Measurements from ENCODE around the gene DAD1.
"Not testable (repeated sequence)": the region's sequence is repeated elsewhere in the genome, so short reads cannot be mapped to it uniquely, and the experiment has no call there.

The DAD1 gene

DNA sequence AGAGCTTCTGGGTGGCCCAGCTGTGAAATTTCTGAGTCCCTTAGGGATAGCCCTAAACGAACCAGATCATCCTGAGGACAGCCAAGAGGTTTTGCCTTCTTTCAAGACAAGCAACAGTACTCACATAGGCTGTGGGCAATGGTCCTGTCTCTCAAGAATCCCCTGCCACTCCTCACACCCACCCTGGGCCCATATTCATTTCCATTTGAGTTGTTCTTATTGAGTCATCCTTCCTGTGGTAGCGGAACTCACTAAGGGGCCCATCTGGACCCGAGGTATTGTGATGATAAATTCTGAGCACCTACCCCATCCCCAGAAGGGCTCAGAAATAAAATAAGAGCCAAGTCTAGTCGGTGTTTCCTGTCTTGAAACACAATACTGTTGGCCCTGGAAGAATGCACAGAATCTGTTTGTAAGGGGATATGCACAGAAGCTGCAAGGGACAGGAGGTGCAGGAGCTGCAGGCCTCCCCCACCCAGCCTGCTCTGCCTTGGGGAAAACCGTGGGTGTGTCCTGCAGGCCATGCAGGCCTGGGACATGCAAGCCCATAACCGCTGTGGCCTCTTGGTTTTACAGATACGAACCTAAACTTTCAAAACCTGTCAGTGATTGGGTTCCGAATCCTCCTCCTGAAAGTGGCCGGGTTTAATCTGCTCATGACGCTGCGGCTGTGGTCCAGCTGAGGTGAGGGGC, 38.9 kb downstream of the DAD1 start:
- DNase-seq = no peak

DNA sequence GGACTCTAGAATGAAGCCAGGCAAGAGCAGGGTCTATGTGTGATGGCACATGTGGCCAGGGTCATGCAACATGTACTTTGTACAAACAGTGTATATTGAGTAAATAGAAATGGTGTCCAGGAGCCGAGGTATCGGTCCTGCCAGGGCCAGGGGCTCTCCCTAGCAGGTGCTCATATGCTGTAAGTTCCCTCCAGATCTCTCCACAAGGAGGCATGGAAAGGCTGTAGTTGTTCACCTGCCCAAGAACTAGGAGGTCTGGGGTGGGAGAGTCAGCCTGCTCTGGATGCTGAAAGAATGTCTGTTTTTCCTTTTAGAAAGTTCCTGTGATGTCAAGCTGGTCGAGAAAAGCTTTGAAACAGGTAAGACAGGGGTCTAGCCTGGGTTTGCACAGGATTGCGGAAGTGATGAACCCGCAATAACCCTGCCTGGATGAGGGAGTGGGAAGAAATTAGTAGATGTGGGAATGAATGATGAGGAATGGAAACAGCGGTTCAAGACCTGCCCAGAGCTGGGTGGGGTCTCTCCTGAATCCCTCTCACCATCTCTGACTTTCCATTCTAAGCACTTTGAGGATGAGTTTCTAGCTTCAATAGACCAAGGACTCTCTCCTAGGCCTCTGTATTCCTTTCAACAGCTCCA, 39.6 kb downstream of the DAD1 start:
- no peak for DNase-seq

DNA sequence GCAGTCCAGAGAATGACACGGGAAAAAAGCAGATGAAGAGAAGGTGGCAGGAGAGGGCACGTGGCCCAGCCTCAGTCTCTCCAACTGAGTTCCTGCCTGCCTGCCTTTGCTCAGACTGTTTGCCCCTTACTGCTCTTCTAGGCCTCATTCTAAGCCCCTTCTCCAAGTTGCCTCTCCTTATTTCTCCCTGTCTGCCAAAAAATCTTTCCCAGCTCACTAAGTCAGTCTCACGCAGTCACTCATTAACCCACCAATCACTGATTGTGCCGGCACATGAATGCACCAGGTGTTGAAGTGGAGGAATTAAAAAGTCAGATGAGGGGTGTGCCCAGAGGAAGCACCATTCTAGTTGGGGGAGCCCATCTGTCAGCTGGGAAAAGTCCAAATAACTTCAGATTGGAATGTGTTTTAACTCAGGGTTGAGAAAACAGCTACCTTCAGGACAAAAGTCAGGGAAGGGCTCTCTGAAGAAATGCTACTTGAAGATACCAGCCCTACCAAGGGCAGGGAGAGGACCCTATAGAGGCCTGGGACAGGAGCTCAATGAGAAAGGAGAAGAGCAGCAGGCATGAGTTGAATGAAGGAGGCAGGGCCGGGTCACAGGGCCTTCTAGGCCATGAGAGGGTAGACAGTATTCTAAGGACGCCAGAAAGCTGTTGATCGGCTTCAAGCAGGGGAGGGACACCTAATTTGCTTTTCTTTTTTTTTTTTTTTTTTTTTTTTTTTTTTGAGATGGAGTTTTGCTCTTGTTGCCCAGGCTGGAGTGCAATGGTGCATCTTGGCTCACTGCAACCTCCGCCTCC, 40.9 kb downstream of the DAD1 start:
- DNase-seq = no peak

DNA sequence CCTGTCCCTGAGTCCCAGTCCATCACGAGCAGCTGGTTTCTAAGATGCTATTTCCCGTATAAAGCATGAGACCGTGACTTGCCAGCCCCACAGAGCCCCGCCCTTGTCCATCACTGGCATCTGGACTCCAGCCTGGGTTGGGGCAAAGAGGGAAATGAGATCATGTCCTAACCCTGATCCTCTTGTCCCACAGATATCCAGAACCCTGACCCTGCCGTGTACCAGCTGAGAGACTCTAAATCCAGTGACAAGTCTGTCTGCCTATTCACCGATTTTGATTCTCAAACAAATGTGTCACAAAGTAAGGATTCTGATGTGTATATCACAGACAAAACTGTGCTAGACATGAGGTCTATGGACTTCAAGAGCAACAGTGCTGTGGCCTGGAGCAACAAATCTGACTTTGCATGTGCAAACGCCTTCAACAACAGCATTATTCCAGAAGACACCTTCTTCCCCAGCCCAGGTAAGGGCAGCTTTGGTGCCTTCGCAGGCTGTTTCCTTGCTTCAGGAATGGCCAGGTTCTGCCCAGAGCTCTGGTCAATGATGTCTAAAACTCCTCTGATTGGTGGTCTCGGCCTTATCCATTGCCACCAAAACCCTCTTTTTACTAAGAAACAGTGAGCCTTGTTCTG, 41.6 kb downstream of the DAD1 start:
- no peak for DNase-seq

DNA sequence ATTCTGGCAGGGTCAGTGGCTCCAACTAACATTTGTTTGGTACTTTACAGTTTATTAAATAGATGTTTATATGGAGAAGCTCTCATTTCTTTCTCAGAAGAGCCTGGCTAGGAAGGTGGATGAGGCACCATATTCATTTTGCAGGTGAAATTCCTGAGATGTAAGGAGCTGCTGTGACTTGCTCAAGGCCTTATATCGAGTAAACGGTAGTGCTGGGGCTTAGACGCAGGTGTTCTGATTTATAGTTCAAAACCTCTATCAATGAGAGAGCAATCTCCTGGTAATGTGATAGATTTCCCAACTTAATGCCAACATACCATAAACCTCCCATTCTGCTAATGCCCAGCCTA, 42.3 kb downstream of the DAD1 start:
- DNase-seq = no peak

DNA sequence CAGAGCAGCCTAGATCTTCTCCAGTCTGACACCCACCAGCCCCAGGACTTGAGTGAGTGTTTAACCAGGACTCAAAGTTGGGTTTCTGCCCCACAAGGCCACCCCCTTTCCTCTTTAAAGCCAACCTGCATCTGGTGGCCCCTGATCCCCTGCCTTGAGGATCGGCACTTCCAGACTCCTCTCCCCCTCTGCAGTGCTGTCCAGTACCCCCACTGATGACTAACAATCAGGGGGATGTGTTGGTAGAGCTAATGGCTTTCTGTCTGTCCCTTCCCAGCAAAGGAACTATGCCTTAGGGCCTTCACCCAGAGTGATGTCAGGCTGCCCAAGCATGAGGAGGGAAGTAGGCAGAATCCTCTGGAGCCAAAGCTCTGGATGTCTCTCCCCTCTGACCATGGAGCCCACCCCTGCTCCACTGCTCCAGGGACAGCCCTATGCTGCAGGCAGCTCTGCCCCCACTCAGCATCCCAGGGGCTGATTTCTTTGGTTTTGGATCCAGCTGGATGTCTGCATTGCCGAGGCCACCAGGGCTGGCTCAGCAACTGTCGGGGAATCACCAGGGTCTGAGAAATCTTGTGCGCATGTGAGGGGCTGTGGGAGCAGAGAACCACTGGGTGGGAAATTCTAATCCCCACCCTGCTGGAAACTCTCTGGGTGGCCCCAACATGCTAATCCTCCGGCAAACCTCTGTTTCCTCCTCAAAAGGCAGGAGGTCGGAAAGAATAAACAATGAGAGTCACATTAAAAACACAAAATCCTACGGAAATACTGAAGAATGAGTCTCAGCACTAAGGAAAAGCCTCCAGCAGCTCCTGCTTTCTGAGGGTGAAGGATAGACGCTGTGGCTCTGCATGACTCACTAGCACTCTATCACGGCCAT, 42.9 kb downstream of the DAD1 start:
- DNase-seq = no peak

DNA sequence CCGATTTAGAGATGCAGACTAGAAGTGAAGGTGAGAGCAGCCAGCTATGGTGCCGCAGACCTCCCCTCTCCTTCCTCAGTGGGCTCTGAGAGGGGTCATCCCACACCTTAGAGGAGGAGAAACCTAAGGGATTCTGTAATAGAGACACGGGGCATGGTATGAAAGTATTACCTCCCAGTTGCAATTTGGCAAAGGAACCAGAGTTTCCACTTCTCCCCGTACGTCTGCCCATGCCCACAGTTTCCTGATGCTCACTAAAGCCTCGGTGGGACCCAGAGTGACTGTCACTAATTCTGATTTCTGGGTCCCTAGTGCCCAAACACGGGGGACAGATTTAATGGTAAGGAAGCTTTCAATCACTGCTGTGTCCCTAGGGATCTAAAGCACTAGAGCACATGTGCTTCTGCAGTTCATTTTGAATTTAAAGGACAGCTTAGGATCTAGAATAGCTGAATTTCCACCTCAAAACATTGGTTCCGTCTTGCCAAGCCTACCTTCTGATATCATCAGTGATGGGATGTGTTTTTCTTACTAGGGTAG, 44.1 kb downstream of the DAD1 start:
- DNase-seq = no peak

DNA sequence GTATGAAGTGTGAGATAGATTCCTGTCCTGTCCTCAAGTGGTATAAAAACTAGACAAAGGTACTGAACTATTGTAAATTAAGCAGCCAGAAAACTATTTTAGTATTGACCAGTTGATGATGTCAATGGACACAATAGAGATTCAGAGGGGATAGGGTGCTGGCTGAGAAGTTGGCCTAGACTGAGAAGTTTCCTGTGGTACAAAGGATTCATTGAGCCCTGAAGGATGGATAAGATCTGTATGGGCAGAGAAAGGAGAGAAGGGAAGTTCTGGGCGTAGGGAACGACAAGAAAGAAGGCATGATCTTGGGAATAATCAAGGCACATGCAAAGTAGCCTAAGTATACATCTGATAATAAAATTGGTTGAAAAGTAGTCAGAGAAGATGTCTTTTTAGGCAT, 44.6 kb downstream of the DAD1 start:
- no peak for DNase-seq

DNA sequence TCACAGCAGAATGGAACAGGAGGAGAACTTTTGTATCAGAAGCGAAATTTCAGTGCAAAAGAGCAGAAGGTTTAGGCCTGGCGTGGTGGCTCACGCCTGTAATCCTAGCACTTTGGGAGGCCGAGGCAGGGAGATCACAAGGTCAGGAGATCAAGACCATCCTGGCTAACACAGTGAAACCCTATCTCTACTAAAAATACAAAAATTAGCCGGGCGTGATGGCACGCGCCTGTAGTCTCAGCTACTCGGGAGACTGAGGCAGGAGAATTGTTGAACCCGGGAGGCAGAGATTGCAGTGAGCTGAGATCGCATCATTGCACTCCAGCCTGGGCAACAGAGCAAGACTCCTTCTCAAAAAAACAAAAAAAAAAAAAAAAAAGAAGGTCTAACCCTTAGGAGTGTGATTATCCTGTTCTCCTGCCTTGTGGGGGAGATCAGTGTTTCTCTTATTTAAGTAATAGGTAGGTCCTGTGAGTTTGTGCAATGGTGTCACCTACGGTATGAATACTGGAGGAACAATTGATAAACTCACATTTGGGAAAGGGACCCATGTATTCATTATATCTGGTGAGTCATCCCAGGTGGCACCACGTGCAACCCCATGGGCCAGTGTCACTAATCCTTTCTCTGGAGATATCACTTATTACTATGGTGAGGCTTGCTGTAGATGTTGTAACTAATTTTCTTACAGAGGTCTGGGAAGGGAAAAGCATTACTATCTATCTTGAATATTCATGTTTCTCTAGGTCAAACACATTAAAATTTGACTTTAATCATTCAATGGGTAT, 45.3 kb downstream of the DAD1 start:
- DNase-seq = not testable (repeated sequence)

DNA sequence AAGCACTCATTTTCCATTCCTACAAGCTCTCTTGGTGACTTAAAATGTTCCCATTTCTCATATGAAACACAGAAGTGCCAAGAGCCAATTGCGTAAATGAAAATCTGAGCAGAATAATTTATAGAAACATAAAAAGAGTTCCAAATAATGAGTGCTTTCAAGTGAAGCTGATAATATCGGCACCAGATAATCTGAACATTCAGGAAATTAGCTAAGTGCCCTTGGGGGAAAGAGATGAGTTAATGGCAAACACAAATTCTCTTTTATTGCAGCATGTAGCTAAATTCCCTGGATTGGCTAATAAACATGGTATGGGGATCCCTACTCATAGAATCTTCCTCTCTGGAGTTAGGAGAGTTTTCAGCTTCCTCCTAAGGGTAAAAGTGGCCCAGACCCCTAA, 46.7 kb downstream of the DAD1 start:
- DNase-seq = no peak

DNA sequence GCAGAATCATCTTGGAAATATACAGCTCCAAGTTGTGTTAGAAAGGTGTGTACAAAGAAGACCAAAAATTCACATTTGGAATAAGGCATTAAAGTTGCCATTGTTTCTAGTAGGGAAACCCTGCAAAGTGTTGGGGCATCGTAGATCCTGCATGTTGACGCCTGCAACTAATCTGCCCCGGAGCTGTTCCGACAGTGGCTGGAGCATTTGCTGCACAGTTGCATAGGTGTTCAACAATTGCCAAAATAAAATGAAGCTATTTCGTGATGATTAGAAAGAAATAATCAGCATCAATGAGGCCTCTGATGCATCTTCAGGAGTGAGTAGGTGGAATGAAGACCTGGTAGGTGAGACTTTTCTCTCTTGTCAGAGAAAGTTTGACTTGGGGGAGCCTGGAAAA, 47.3 kb downstream of the DAD1 start:
- DNase-seq = no peak

DNA sequence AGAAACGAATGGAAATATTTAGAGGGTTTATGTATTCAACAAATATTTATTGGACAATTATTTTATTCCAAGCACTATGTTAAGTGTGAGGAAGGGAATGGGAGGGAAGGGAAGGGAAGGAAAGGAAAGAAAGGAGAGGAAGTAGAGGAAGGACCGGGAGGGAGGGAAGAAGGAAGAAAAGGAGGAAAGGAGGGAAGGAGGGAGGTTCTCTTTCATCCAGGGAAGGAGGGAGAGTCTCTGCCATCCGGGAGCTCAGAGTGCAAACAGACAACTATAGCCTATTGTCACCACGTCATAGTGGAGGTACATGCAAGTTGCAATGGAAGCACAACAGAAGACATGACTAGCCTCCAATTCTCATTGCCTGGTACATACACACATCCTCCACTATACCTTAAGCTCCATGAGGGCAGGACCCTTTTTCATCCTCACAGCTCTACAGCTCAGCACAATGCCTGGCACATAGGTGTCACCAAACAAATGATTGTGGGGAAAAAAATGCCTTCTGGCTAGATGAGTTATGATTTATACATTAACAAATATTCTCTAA, 48.1 kb downstream of the DAD1 start:
- no peak for DNase-seq

DNA sequence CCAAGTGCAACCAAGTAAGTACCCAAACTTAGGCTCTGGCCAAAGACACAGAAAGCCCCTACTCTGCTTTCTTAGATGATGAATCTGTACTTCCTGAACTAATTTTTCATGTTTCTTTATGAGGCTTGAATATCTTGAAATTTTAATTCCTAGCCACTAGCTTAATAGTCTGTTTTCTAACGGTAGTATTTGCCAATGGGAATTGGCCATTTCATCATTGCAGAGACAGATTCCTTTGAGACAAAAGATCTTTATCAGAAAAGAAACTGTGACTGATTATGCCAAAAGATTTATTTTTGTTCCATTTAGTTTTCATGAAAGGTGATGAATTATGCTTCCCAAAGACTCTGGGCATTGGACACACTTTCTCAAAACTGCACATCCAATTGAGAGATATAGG, 48.7 kb downstream of the DAD1 start:
- DNase-seq = no peak

DNA sequence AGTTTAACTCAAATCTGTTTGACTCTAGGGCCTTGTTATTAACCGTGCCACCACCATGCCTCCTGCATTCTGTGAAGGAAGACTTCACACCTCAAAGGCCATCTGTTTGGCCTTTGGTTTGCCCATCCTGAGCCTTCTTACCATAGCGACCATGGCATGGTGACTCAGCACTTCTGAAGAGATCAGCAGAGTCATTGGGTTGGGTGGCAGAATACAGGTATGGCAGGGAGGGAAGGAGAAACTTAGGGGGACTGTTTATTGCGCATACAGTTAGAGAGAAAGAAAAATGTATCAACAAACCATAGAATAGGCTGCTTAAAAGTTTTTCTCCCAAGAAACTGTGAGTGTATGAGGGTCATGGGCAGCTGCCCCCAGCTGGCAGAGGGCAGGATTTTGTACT, 49.2 kb downstream of the DAD1 start:
- DNase-seq = no peak

DNA sequence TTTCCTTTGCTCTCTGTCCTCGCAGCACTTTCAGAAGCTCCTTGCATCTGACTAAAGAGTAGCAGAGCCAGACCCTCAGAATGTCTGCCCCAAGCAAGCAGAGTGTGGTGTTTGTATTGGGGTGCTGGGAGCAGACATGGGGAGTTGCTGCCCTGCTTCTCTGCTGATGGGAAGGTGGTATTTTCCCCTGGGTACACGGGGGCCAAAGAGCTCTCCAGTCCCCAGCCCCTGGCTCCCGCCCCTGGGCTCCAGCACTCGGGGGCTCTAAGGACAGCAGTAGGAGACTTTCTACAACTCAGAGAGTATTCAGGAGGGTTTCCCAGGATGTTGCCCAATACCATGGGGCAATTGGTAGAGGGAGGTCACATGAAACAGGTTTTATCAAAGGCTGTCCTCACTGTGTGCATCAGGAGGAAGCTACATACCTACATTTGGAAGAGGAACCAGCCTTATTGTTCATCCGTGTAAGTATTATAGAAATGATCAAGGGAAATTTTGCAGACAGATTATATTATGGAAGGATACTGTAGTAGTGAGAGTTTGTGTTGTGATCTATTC, 50.3 kb downstream of the DAD1 start:
- DNase-seq = no peak

DNA sequence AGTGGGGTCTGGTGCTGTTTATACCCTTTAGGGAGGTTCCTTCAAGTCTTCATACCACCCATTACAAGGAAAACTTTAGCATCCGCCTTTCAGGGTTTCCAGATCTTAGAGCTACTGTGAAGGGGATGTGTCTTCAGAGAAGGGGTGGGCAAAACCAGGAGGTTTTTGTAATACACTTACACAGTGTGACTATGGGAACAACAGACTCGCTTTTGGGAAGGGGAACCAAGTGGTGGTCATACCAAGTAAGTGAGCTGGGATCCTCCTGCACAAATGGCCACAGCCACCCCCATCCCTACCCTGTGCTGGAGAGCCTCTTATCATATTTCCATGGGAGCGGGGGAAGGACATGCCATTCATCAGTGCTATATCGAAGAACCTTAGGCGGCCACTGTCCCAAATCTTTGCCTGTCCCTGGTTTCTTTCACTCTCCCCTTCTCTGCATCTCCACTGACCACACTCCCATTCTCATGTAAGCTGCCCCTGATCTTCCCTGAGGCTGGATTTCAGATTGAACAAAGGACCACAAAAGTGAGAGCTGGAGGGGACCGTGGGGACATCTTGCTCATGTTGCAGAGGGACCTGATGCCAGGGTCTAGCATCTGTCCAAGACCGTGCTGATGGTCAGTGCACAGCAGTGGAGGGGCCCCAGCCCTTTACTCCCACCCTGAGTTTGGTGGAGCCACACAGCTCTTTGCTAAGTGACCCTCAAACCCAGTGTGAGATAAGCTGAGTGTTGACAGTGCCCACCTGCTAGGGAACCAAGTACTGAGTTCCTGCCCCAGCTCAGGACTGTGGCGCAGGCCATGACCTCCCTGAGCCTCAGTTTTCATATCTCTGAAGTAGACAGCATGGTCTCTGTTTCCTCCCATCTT, 51.4 kb downstream of the DAD1 start:
- DNase-seq = no peak

DNA sequence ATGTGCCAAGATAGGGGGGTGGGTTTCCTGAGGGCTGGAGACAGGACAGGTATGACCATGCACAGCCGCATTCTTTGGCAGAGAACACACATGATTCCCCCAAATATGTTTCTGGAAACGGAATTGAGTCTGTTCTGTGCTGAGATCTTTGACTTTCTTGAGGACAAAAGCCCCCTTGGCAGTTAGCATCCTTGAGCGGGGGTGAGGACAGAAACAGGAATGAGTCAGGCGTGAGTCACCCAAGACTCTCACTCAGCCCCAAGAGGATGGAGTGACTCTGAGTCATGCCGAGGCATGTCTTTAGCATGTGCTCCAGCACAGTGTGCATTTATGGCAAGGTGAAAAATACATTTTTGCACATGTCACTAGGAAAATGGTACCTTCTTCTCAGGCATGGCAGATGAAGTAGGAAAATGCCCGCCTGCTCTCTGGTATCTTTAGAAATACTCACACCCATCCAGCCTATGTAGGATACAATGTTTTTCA, 52.1 kb downstream of the DAD1 start:
- no peak for DNase-seq

DNA sequence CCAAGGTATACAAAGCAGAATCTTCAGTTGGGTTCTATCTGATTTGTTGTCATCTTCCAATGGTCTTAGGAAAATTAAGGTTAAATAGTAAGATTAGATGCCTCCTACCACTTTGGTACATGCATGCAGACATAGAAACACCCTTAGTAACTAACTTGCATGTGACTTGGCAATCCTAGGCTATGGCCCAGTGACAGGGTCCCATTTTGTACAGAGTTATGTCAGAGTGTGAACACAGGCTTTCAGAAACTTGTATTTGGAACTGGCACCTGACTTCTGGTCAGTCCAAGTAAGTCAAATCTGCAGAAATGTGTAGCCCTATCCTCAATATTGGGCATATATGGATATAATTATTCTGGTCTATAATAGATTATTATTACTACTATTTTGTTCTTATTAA, 53.1 kb downstream of the DAD1 start:
- DNase-seq = no peak

DNA sequence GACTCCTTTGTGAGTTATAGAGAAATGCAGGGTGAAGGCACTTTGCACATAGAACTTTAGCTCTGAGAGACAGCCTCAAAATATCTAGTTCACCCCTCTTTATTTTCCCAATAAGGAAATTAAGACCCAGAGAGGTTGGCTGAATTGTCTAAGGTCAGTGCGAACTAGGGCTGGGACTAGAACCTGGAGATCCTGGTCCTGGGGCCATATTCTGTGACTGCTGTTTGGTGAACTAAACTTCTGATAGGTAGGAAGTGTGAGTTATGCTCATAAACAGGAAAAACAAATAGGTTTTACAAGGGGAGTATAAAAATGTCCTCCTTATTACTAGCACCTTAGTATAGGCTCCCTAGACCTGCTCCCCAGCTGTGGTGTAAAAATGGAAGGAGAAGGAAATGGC, 53.9 kb downstream of the DAD1 start:
- no peak for DNase-seq

DNA sequence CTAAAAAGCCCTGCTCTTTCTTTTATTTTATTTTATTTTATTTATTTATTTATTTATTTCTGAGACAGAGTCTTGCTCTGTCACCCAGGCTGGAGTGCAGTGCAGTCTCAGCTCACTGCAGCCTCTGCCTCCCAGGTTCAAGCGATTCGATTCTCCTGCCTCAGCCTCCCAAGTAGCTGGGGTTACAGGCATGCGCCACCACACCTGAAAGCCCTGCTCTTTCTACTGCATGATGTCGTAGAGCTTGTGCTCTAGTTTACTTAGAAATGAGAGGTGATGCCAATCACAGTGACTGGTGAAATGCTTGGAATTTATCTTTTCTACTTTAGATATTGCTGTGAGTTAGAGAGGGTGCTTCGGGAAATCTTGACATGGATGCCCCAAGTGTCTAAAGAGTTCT, 54.5 kb downstream of the DAD1 start:
- DNase-seq = no peak
